Activated T-cell treated with anti-CD3 and anti-CD28 coated beads for 24 hours (primary cell): ENCODE results near the gene NEDD8.

ENCODE experiments used
- DNase-seq: peaks from one replicate; pipeline ENCODE4 v3.0.0-alpha.2; 2020; ENCODE audit warnings: low read depth

The NEDD8 gene

DNA sequence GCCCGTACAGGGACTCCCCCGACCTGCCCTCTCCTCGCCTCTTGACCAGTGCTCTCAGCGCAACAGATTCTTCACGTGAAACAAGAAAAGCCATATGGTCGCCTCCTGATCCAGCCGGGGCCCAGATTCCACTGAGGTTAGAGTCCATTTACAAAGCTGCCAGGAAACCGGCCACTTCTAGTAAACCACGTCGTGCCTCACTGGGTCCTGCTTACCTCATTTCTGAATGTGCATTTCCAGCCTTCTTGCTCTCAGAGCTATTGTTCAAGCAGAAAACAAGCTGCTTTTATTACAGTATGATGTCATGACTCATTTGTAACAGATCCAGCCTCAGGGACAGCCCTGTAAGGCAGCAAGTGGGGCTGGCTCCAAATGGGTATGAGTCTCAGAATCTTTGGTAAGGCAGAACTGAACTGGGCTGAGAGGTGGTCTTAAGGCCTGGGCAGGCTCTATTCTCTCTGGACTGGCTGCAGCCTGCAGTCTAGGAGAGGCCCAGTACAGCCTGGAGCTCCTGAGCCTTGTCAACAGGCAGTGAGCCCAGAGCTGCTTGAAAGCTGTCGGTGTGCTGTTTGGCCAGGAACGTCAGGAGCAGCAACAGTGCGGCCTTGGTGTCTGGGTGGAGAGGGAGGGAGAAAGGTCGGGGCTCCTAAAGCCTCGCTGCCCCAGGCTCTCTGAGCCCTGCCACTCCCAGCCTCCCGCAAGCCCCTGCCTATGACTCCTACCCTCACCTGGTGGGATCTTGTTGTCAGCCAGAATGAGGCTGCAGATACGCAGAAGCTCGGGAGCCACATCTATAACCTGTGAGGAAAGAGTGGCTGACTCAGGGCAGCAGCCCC lies 52.0 kb downstream of the NEDD8 start:
- DNase-seq, result no peak

DNA sequence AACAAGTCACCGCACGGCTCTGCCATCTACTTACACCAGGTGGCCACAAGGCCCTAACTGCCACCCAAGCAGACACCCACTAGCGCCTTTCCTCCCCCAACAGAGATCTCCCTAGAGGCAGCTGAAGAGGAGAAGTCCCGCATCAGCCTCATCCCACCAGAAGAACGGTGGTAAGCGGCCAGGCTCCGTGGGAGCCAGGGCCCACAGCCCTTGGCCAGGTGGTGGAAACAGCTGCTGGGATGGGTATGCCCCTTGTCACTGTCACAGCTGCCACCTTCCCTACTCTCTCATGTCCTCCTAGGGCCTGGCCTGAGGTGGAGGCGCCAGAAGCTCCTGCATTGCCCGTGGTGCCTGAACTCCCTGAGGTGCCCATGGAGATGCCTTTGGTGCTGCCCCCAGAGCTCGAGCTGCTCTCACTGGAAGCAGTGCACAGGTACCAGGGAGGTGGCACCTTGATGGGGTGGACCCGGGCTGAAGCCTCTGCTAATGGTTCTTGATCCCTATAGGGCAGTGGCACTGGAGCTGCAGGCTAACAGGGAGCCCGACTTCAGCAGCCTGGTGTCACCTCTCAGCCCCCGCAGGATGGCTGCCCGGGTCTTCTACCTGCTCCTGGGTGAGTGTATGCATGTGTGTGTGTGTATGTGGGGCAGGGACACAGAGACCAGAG lies 52.7 kb downstream of the NEDD8 start:
- DNase-seq, result no peak

DNA sequence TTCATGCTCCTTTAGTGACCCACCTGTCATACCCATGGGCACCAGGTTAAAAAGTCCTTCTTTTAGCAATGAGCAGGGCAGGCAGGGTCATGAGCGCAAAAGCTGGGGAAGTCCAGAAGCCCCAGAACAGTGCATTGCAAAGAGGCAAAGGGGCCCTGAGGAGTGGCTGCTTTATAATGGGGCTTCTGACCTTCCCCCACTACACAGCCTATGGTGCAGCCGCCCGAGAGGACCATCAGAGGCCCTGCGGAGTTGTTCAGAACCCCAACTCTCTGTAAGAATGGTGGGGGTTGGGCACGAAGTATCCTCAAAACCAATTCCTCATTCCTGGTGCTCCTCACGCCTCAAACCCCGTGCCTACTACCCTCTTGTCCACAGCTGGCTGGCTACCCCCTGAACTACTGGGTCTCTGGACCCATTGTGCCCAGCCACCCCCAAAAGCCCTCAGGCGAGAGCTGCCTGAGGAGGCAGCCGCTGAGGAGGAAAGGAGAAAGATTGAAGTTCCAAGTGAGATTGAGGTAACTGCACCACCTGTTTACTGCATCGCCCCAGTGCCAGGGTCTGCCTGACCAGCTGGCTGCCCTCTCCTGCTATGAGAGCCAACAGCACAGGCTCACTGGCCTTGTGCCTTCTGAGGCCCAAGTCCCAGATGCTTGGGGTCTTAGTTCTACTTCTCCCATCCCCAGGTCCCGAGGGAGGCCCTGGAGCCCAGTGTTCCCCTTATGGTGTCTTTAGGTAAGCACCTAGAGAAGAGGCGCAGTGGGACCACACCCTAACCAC lies 53.6 kb downstream of the NEDD8 start:
- DNase-seq, result no peak

DNA sequence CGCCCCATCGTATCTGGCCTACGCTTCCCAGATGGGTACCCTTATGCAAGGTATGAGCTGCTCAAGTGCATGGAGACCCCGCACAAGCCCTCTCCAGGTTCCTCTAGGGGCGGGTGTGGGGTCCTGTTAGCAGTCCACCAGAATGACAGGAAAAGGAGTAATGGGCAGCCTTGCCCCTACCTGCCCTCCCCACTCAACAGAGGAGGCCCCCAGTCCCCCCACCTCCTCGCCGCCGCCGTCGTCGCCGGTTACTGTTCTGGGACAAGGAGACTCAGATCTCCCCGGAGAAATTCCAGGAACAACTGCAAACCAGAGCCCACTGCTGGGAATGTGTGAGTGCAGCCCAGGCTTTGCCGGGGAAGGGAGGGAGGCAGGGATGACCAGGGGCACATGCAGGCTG lies 54.3 kb downstream of the NEDD8 start:
- DNase-seq, result no peak

DNA sequence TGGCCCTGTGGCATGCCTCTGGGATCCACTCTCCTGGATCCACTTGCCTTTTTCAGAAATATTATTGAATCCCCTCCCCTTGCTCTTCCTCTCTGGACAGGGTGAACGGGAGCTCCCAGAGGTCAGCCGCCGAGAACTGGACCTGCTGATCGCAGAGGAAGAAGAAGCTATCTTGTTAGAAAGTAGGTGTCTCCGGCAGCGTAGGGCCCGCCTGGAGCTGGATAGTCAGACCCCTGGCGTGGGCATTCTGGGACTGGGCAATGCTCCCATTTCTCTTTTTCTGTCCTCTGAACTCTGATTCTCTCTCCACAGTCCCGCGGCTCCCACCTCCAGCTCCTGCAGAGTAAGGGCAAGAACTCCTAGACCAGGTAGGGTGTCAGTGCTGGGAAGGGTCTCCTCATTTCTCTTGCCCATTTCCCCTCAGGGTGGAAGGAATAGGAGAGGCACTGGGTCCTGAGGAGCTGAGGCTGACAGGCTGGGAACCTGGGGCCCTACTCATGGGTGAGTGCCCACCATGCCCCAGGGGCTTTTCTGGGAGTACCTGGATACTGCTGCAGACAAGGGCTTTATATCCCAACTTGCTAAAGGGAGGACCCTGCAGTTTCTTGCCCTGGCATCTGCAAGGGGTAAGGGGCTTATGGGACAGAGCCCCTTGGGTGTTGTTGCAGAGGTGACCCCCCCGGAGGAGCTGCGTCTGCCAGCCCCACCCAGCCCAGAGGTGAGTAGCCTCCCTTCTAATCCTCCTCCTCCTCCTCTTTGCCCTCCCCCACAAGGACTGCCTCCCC lies 54.9 kb downstream of the NEDD8 start:
- no peak for DNase-seq

DNA sequence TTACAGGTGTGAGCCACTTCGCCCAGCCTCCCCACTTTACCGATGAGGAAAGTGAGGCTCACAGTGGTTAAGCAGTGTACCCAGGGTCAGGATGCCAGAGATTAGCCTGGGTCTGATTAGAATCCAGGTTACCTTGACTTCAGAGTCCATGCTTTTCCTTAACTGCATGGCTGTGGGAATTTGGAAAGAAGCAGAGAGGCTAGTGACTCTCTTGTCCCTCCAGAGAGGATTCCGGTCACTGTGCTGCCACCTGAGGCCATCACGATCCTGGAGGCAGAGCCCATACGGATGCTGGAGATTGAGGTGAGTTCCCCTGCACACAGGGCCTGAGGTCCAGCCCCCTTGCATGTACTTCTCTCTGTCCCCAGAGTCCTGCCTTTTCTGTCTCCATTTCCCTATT lies 55.6 kb downstream of the NEDD8 start:
- DNase-seq, result no peak

DNA sequence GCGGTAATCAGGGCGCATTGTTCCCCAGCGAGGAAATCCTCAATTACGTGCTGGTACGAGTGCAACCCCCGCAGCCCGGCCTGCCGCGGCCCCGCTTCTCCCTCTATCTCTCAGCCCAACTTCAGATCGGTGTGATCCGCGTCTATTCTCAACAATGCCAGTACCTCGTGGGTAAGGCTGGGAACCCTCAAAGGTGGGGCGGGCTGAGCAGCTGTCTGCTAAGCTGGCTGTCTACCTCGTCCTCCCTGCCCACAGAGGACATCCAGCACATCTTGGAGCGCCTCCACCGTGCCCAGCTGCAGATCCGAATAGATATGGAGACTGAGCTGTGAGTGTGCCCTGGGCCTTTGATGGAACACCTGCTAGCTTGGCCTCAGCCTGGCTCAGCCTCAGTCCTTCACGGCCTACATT lies 59.3 kb downstream of the NEDD8 start:
- DNase-seq, result no peak

DNA sequence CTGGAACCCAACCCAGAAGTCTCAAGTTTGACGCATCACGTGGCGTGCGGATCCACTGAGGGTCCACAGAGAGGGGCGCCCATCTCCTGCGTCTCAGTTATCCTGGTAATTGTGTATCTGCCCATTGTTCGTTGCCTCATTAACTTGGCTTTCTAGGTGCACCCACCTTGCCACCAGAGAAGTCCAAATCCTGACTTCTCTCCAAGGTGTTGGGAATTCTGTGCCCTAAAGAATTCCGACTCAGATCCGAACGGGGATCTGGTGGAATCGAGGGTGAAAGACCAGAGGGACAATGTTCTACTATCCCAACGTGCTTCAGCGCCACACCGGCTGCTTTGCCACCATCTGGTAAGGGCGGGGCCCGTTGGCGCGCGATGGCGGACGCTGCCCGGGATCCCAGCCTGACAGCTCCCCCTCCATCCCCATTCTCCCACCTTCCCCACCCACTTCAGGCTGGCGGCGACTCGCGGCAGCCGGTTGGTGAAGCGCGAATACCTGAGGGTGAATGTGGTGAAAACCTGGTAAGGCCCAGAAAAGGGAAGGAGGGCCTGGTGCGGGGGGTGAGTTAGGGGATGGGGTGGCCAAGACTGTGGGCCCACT lies 59.8 kb downstream of the NEDD8 start:
- no peak for DNase-seq

DNA sequence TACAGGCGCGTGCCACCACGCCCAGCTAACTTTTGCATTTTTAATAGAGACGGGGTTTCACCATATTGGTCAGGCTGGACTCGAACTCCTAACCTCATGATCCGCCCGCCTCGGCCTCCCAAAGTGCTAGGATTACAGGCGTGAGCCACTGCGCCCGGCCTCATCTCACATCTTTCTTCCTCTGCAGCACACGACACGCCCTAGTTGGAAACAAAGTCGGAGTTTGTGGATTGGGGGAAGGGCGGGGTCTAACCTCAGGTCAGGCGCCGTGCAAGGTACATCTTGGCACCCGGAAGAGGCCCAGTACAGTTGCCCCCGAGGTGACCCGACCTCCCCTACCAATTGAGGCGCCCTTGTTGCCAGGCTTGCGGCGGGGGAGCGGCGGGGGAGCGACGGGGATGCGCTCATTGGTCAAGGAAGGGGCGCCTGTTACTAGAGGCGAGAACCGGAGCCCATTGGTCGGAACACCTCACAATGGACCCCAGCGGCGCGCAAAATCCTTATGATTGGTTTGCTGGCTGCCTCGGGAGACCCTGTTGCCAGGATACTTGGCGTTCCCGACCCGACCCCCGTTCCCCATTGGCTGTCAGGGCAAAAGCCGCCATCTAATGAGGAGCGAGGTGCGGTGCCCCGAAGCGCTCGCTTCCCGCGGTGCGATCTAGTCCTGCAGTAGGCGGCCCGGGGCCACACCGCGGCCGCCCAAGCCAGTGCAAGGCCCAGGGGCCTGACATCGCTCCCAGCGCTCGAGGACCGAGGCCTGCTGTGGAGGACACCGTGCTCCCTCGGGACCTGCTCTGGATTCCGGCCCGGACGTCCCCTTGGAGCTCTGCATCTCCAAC lies 60.5 kb downstream of the NEDD8 start, which contains the start of gene REC8:
TSS of gene REC8 (plus strand) at position 659 of the 839 bp plus-strand sequence. CDS start 473 bp downstream, outside the sequence.
- DNase-seq, result peak; percentile 62

DNA sequence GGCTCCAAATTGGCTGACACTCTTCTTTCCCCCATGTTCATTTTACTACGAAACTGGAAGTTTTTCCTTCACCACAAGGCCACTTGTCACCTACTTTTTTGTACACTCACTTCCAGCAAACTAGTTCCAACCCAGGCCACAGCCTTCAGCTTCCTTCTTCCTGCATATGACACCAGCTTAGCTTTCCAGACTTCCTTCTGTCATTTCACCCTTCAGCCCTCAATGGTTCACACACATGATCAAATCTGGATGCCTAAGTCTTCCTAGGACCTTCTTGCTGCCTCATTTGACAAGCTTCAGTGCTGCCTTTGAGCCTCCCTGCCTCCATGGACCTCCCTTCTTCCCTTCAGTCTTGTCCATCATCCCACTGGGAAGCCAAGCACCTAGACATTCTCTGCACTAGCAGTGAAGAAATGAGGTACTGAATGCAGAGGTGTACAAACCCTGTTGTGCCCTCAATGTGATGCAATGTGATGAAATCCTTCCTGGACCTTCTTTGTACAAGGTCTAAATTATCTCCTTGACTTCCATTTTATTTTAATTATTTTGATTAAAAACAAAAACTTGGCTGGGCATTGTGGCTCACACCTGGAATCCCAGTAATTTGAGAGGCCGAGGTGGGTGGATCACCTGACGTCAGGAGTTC lies 64.6 kb downstream of the NEDD8 start:
- DNase-seq, result no peak
